Measurements from ENCODE around the gene TEX14. TPM values are rescaled to one million over a fixed set of nuclear protein-coding genes. Genes with fewer than 3 reads are reported as not detected.

The TEX14 gene
- total and polyA plus RNA-seq, 10 of the 15 experiments (the other 5 are each of a cell fraction or from before 2014, with no cell fraction given) = 0.15 to 1.3 (median 0.66) TPM

- TF ChIP-seq ETV6 (conservative IDR thresholded peaks at IDR 0.05 in 1 of 2, IDR thresholded peaks at IDR 0.05 in 1 of 2; ENCODE audit: borderline replicate concordance in 1 of 2, low read depth in 1 of 2) (no peak), ZBTB40 (IDR thresholded peaks at IDR 0.05; ENCODE audit: borderline replicate concordance) (no peak), E4F1 (IDR thresholded peaks at IDR 0.05; ENCODE audit: borderline replicate concordance, partially characterized antibody) (no peak), EZH2 (IDR thresholded peaks at IDR 0.05; ENCODE audit: borderline replicate concordance, control insufficient read depth, low read depth, low read length) (no peak), BCL3 (IDR thresholded peaks at IDR 0.05; ENCODE audit: borderline replicate concordance, insufficient read depth, low read depth, low read length, poor library complexity, severe bottlenecking) (no peak), POLR2AphosphoS5 (IDR thresholded peaks at IDR 0.05; ENCODE audit: low read length) (no peak), CUX1 (IDR thresholded peaks at IDR 0.05; ENCODE audit: insufficient replicate concordance, low read depth, low read length) (no peak), TCF12 (IDR thresholded peaks at IDR 0.05; ENCODE audit: low read depth, low read length) (no peak)
Measured at GRCh38 chr17:58605986-58606385, 85.9 kb downstream of the TEX14 start (continued).

Measured in GM12878 (cell line).